B cell (primary cell): Measurements from ENCODE around the gene PLA2G10. TPM values are rescaled to one million over a fixed set of nuclear protein-coding genes. Genes with fewer than 3 reads are reported as not detected.

Source experiments
- ATAC-seq: fragments of 200-7000 bp; cut with Tn5 transposase; one replicate; pipeline ENCODE4 v1.10.0; 2021; ENCODE audit warnings: low read depth, mild to moderate bottlenecking, moderate number of reproducible peaks, moderate library complexity
- CTCF ChIA-PET: fragments of 350-600 bp; sonication (Branson Sonifier 250); formaldehyde crosslinking; loops from one replicate; lab custom pipeline; 2021; ENCODE audit warnings: antibody characterized with exemption, inconsistent platforms; lab: Charles Lee
- POLR2A ChIA-PET: fragments of 350-600 bp; sonication (Branson Sonifier 250); formaldehyde crosslinking; loops from one replicate; lab custom pipeline; 2021; ENCODE audit warnings: antibody characterized with exemption; lab: Charles Lee
- DNase-seq: peaks from one replicate; pipeline ENCODE4 v3.0.0; 2013
- H2AFZ ChIP-seq: 2 replicates; pipeline ENCODE4 v1.6.1; 2012; ENCODE audit warnings: mild to moderate bottlenecking, low read depth, low read length; ENCODE audit not compliant: insufficient read depth, poor library complexity, severe bottlenecking
- H3K27ac ChIP-seq, 2 donors: 1 replicate in 1 of 2; 2 replicates in 1 of 2; pipeline ENCODE4 v1.5.1; 2012 to 2013; ENCODE audit warnings: low read length in 2 of 2, mild to moderate bottlenecking in 2 of 2, moderate library complexity in 1 of 2
- H3K27me3 ChIP-seq, 4 experiments: fragments of 200-600 bp in 1 of 4; sonication (generic) in 1 of 4; replicated peaks in 1 of 4; 1 replicate in 2 of 4; 2 replicates in 2 of 4; pipeline versions ENCODE4 v1.6.1 to v1.7.0; 2013 to 2016; ENCODE audit warnings: low read length in 3 of 4, mild to moderate bottlenecking in 2 of 4, mixed read lengths in 1 of 4, moderate library complexity in 1 of 4; ENCODE audit not compliant: insufficient read depth in 4 of 4, control insufficient read depth in 3 of 4; ENCODE audit errors: control extremely low read depth in 1 of 4
- H3K36me3 ChIP-seq, 2 experiments: replicated peaks in 1 of 2; 1 replicate in 1 of 2; 2 replicates in 1 of 2; pipeline versions ENCODE4 v1.6.1 to v1.7.1; 2013; ENCODE audit warnings: low read length in 1 of 2; ENCODE audit not compliant: insufficient read depth in 2 of 2, control insufficient read depth in 1 of 2; ENCODE audit errors: control extremely low read depth in 1 of 2, extremely low read depth in 1 of 2
- H3K4me1 ChIP-seq, 2 donors: fragments of 200-600 bp in 1 of 2; sonication (generic) in 1 of 2; 1 replicate in 1 of 2; 2 replicates in 1 of 2; pipeline versions ENCODE4 v1.5.1 to v1.6.1; 2013 to 2017; ENCODE audit warnings: low read length in 2 of 2; ENCODE audit not compliant: control insufficient read depth in 2 of 2, insufficient read depth in 2 of 2
- H3K4me2 ChIP-seq: replicated peaks from 2 replicates; pipeline ENCODE3; 2012; ENCODE audit warnings: mild to moderate bottlenecking, low read depth, low read length; ENCODE audit not compliant: poor library complexity, severe bottlenecking
- H3K4me3 ChIP-seq, 5 experiments: fragments of 200-600 bp in 1 of 5; sonication (generic) in 1 of 5; 1 replicate in 3 of 5; 2 replicates in 2 of 5; pipeline versions ENCODE4 v1.5.1 to v1.7.0; 2011 to 2016; ENCODE audit warnings: low read length in 4 of 5, mild to moderate bottlenecking in 4 of 5, low read depth in 2 of 5, control low read depth in 1 of 5, moderate library complexity in 1 of 5; ENCODE audit not compliant: insufficient read depth in 1 of 5; ENCODE audit errors: control extremely low read depth in 1 of 5, extremely low read depth in 1 of 5
- H3K79me2 ChIP-seq: fragments of 200-600 bp; sonication (generic); one replicate; pipeline ENCODE4 v1.6.0; 2016; ENCODE audit warnings: low read length; ENCODE audit not compliant: control insufficient read depth, insufficient read depth
- H3K9ac ChIP-seq: fragments of 200-600 bp; sonication (generic); 2 replicates; pipeline ENCODE4 v1.6.1; 2017; ENCODE audit warnings: mild to moderate bottlenecking, low read length, moderate library complexity
- H3K9me3 ChIP-seq, 3 donors: one replicate each; pipeline versions ENCODE4 v1.6.1 to v1.7.1; 2013; ENCODE audit warnings: low read length in 2 of 3; ENCODE audit not compliant: control insufficient read depth in 2 of 3, insufficient read depth in 1 of 3; ENCODE audit errors: control extremely low read depth in 1 of 3
- H4K20me1 ChIP-seq: 2 replicates; pipeline ENCODE4 v1.6.0; 2012; ENCODE audit warnings: mild to moderate bottlenecking, low read length; ENCODE audit not compliant: insufficient read depth, control insufficient read depth, poor library complexity, severe bottlenecking
- H3K27ac Mint-ChIP-seq: one replicate; pipeline ENCODE4 v1.8.0; 2021; ENCODE audit warnings: mixed read lengths
- H3K27me3 Mint-ChIP-seq: one replicate; pipeline ENCODE4 v1.8.0; 2021; ENCODE audit warnings: mixed read lengths
- H3K4me1 Mint-ChIP-seq: one replicate; pipeline ENCODE4 v1.8.0; 2021; ENCODE audit warnings: mixed read lengths
- H3K4me3 Mint-ChIP-seq: one replicate; pipeline ENCODE4 v1.8.0; 2021; ENCODE audit warnings: mixed read lengths
- H3K9me3 Mint-ChIP-seq: one replicate; pipeline ENCODE4 v1.8.0; 2022; ENCODE audit warnings: mixed read lengths; ENCODE audit not compliant: insufficient read depth
- EZH2 ChIP-seq: IDR thresholded peaks from 2 replicates; pipeline ENCODE4 v1.6.1; 2012; ENCODE audit warnings: borderline replicate concordance, low read depth, mild to moderate bottlenecking, moderate library complexity, low read length; ENCODE audit not compliant: insufficient read depth, poor library complexity, severe bottlenecking
- WGBS: methylation state at CpG from one replicate; pipeline ENCODE4 v1.1.5; 2013; ENCODE audit warnings: missing lambda C conversion rate; ENCODE audit not compliant: insufficient coverage; 5-methylcytosine and 5-hydroxymethylcytosine counted together
- intact Hi-C: fragments of 100-400 bp; cut with micrococcal nuclease; formaldehyde crosslinking; loops from one replicate; pipeline ENCODE4 v1.10.0; 2022
- polyA plus RNA-seq: library from polyadenylated mRNA; depleted of rRNA; stranded (reverse); fragments of >200 nt; gene quantifications from 2 replicates; pipeline ENCODE4 v1.2.3, GENCODE V29; 2012
- total RNA-seq, 2 donors: library from RNA; stranded (reverse); fragments of 120-200 nt in 1 of 2; gene quantifications; 1 replicate in 1 of 2; 2 replicates in 1 of 2; pipeline versions ENCODE4 v1.2.3 to v1.2.4, GENCODE V29; 2013 to 2022
- TF ChIP-seq, protein P1 (sequence below): fragments of 200-600 bp; IDR thresholded peaks from one replicate; pipeline ENCODE4 v1.8.0; 2022; ENCODE audit warnings: antibody characterized with exemption, mild to moderate bottlenecking

The PLA2G10 gene
- total and polyA plus RNA-seq, 2 donors (not counting 1 experiment from before 2014, with no cell fraction given), result not detected

GRCh38 chr16:14628806-14629611, 65.1 kb downstream of the PLA2G10 start:
- Histone ChIP-seq H4K20me1 (peaks cover 6% of the 10 kb centered on the region), H3K9ac (peak overlapping the region; percentile 82), H3K9me3 (peaks cover 0 to 9% (median 0%) of the 10 kb centered on the region in 3 donors), H3K4me2 (peak overlapping the region; percentile 78), H2AFZ (peak overlapping the region; percentile 64), H3K4me1 (peaks cover 29 to 37% of the 10 kb centered on the region in 2 donors), H3K4me3 (peak overlapping the region; percentile 73 to 94 (median 86)), H3K27me3 (no peaks in the 10 kb centered on the region), H3K27ac (peak overlapping the region; percentile 89 to 93), H3K36me3 (peaks cover 9 to 41% of the 10 kb centered on the region in 2 experiments), H3K79me2 (peaks cover 55% of the 10 kb centered on the region)
- no peaks in the 10 kb centered on the region for H3K27me3 Mint-ChIP-seq
- peak overlapping the region; percentile 89 for H3K27ac Mint-ChIP-seq
- intact Hi-C loops, result no loop called here
- ChIA-PET POLR2A (interaction anchor here (0.6 kb wide), 1 partner anchor 194 kb away, joined by 10 read pairs; no protein-coding TSS in a partner anchor), CTCF (interaction anchor here (0.5 kb wide), 1 partner anchor 12 kb away, joined by 3 read pairs; no protein-coding TSS in a partner anchor)
- ATAC-seq (no peak), DNase-seq (no peak)
- peaks cover 3% of the 10 kb centered on the region for H3K9me3 Mint-ChIP-seq
- peaks cover 37% of the 10 kb centered on the region for H3K4me1 Mint-ChIP-seq
- no peak for TF ChIP-seq EZH2
- TF ChIP-seq, protein P1, sequence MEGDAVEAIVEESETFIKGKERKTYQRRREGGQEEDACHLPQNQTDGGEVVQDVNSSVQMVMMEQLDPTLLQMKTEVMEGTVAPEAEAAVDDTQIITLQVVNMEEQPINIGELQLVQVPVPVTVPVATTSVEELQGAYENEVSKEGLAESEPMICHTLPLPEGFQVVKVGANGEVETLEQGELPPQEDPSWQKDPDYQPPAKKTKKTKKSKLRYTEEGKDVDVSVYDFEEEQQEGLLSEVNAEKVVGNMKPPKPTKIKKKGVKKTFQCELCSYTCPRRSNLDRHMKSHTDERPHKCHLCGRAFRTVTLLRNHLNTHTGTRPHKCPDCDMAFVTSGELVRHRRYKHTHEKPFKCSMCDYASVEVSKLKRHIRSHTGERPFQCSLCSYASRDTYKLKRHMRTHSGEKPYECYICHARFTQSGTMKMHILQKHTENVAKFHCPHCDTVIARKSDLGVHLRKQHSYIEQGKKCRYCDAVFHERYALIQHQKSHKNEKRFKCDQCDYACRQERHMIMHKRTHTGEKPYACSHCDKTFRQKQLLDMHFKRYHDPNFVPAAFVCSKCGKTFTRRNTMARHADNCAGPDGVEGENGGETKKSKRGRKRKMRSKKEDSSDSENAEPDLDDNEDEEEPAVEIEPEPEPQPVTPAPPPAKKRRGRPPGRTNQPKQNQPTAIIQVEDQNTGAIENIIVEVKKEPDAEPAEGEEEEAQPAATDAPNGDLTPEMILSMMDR, result no peak
- peak overlapping the region; percentile 81 for H3K4me3 Mint-ChIP-seq
- WGBS, result 68% methylated on average over 5 of the region's 12 CpGs

GRCh38 chr16:14627078-14627477, 67.0 kb downstream of the PLA2G10 start:
- H3K4me3 ChIP-seq, result no peak overlapping the region
- Mint-ChIP-seq H3K4me3 (no peak overlapping the region), H3K27me3 (no peaks in the 10 kb centered on the region), H3K4me1 (peaks cover 29% of the 10 kb centered on the region), H3K9me3 (peaks cover 3% of the 10 kb centered on the region), H3K27ac (no peak overlapping the region)
- ATAC-seq (no peak), DNase-seq (no peak)
- H3K27ac ChIP-seq, result no peak overlapping the region
- peaks cover 46% of the 10 kb centered on the region for H3K79me2 ChIP-seq
- TF ChIP-seq, protein P1, result no peak
- TF ChIP-seq EZH2, result no peak
- ChIA-PET CTCF (no interaction called here), POLR2A (no interaction called here)
- H3K36me3 ChIP-seq, result peaks cover 12 to 55% of the 10 kb centered on the region in 2 experiments
- no peaks in the 10 kb centered on the region for H4K20me1 ChIP-seq
- peaks cover 0 to 9% (median 0%) of the 10 kb centered on the region in 3 donors for H3K9me3 ChIP-seq
- no CpG with 5 or more reads among the region's 4 CpGs for WGBS
- no peak overlapping the region for H2AFZ ChIP-seq
- intact Hi-C loops, result no loop called here
- H3K4me1 ChIP-seq, result peaks cover 21 to 26% of the 10 kb centered on the region in 2 donors
- H3K4me2 ChIP-seq, result no peak overlapping the region
- H3K9ac ChIP-seq, result no peak overlapping the region
- H3K27me3 ChIP-seq, result no peaks in the 10 kb centered on the region
